IMR-90 (cell line): ENCODE measurements around the gene IRX1. TPM values are rescaled to one million over a fixed set of nuclear protein-coding genes. Genes with fewer than 3 reads are reported as not detected.

Source experiments
- ATAC-seq: fragments of 200-7000 bp; cut with Tn5 transposase; 2 replicates; pipeline ENCODE4 v1.9.1; 2020; ENCODE audit warnings: low read depth, mild to moderate bottlenecking, moderate library complexity
- BruUV-seq: library from RNA; stranded (reverse); fragments of 400-500 nt; replicated peaks from 2 replicates; lab custom pipeline; 2021; lab: Mats Ljungman, UMichigan
- CTCF ChIA-PET: fragments of 300-600 bp; formaldehyde crosslinking; extraction: SDS; loops from one replicate; lab custom pipeline; 2021; ENCODE audit warnings: antibody characterized with exemption; lab: Yijun Ruan, JAX
- POLR2A ChIA-PET: fragments of 300-600 bp; sonication (Branson Sonifier 250); formaldehyde crosslinking; loops from one replicate; lab custom pipeline; 2022; ENCODE audit warnings: antibody characterized with exemption; ENCODE audit not compliant: unreplicated experiment; lab: Charles Lee
- DNase-seq: peaks from one replicate; pipeline ENCODE4 v3.0.0; 2013
- H2AFZ ChIP-seq: replicated peaks from 2 replicates; pipeline ENCODE3; 2013; ENCODE audit warnings: low read length, mild to moderate bottlenecking; ENCODE audit not compliant: poor library complexity
- H2AK5ac ChIP-seq: 2 replicates; pipeline ENCODE4 v1.6.1; 2013; ENCODE audit warnings: low read depth, low read length, inconsistent platforms
- H2AK9ac ChIP-seq: replicated peaks from 2 replicates; pipeline ENCODE3; 2013; ENCODE audit warnings: mild to moderate bottlenecking, low read depth, low read length, moderate library complexity; ENCODE audit not compliant: poor library complexity
- H2BK120ac ChIP-seq: 2 replicates; pipeline ENCODE4 v1.6.1; 2013; ENCODE audit warnings: low read depth, low read length, inconsistent platforms
- H2BK15ac ChIP-seq: 3 replicates; pipeline ENCODE4 v1.6.1; 2013; ENCODE audit warnings: low read depth, low read length, inconsistent platforms
- H2BK20ac ChIP-seq: 2 replicates; pipeline ENCODE4 v1.6.1; 2013; ENCODE audit warnings: low read depth, mild to moderate bottlenecking, inconsistent platforms, low read length, moderate library complexity
- H2BK5ac ChIP-seq: 2 replicates; pipeline ENCODE4 v1.6.1; 2013; ENCODE audit warnings: mild to moderate bottlenecking, low read depth, low read length, inconsistent platforms; ENCODE audit not compliant: poor library complexity, severe bottlenecking
- H3K14ac ChIP-seq: replicated peaks from 2 replicates; pipeline ENCODE4 v1.6.1; 2013; ENCODE audit warnings: low read depth, low read length, inconsistent platforms
- H3K18ac ChIP-seq: 2 replicates; pipeline ENCODE4 v1.6.1; 2013; ENCODE audit warnings: low read depth, low read length, control low read depth
- H3K23ac ChIP-seq: 2 replicates; pipeline ENCODE4 v1.6.1; 2013; ENCODE audit warnings: low read depth, low read length, inconsistent platforms
- H3K27ac ChIP-seq: 2 replicates; pipeline ENCODE4 v1.5.1; 2013; ENCODE audit warnings: mild to moderate bottlenecking, control low read depth, low read length; ENCODE audit not compliant: insufficient read depth
- H3K27me3 ChIP-seq: 2 replicates; pipeline ENCODE4 v1.6.1; 2013; ENCODE audit warnings: low read length; ENCODE audit not compliant: control insufficient read depth, insufficient read depth
- H3K36me3 ChIP-seq: 2 replicates; pipeline ENCODE4 v1.6.1; 2013; ENCODE audit warnings: low read length, mixed read lengths; ENCODE audit not compliant: control insufficient read depth, insufficient read depth
- H3K4ac ChIP-seq: 2 replicates; pipeline ENCODE4 v1.6.1; 2013; ENCODE audit warnings: low read depth, low read length, inconsistent platforms
- H3K4me1 ChIP-seq: 2 replicates; pipeline ENCODE4 v1.6.1; 2013; ENCODE audit warnings: low read length, mixed read lengths; ENCODE audit not compliant: control insufficient read depth, insufficient read depth
- H3K4me2 ChIP-seq: 2 replicates; pipeline ENCODE4 v1.6.1; 2013; ENCODE audit warnings: low read depth, mild to moderate bottlenecking, control low read depth, low read length, moderate library complexity
- H3K4me3 ChIP-seq: 2 replicates; pipeline ENCODE4 v1.5.1; 2013; ENCODE audit warnings: low read depth, mild to moderate bottlenecking, control low read depth, low read length, moderate library complexity; ENCODE audit not compliant: insufficient read depth
- H3K56ac ChIP-seq: 2 replicates; pipeline ENCODE4 v1.6.1; 2013; ENCODE audit warnings: low read length, inconsistent platforms; ENCODE audit not compliant: insufficient read depth; ENCODE audit errors: extremely low read depth
- H3K79me1 ChIP-seq, 2 experiments: 2 replicates each; pipeline ENCODE4 v1.6.1; 2013; ENCODE audit warnings: low read length in 2 of 2, inconsistent platforms in 1 of 2, low read depth in 1 of 2
- H3K9ac ChIP-seq: 2 replicates; pipeline ENCODE4 v1.6.1; 2013; ENCODE audit warnings: low read depth, low read length, control low read depth
- H3K9me1 ChIP-seq: 2 replicates; pipeline ENCODE4 v1.6.1; 2013; ENCODE audit warnings: low read length, inconsistent platforms; ENCODE audit not compliant: insufficient read depth
- H3K9me3 ChIP-seq: 2 replicates; pipeline ENCODE4 v1.6.1; 2013; ENCODE audit warnings: low read length; ENCODE audit not compliant: control insufficient read depth, insufficient read depth
- H4K20me1 ChIP-seq: 2 replicates; pipeline ENCODE4 v1.6.1; 2013; ENCODE audit warnings: low read length, inconsistent platforms; ENCODE audit not compliant: insufficient read depth
- H4K5ac ChIP-seq: 2 replicates; pipeline ENCODE4 v1.6.1; 2013; ENCODE audit warnings: mild to moderate bottlenecking, low read depth, low read length, control low read depth
- H4K8ac ChIP-seq, 2 experiments: 2 replicates each; pipeline ENCODE4 v1.6.1; 2013; ENCODE audit warnings: low read depth in 2 of 2, low read length in 2 of 2, control low read depth in 1 of 2, inconsistent platforms in 1 of 2
- H4K91ac ChIP-seq: 2 replicates; pipeline ENCODE4 v1.6.1; 2013; ENCODE audit warnings: low read depth, low read length, inconsistent platforms; ENCODE audit not compliant: insufficient read depth
- BHLHE40 ChIP-seq: fragments of 150-350 bp; IDR thresholded peaks from 2 replicates; pipeline ENCODE4 v1.6.1; 2016; ENCODE audit warnings: mild to moderate bottlenecking, low read depth, low read length
- CEBPB ChIP-seq: IDR thresholded peaks from 2 replicates; pipeline ENCODE4 v1.6.1; 2012; ENCODE audit warnings: low read depth, low read length, improper control_type of control experiment
- CHD1 ChIP-seq: IDR thresholded peaks from 2 replicates; pipeline ENCODE4 v1.6.1; 2012; ENCODE audit warnings: low read depth, low read length, improper control_type of control experiment
- ELK1 ChIP-seq: fragments of 150-350 bp; IDR thresholded peaks from 2 replicates; pipeline ENCODE4 v1.6.1; 2016; ENCODE audit warnings: low read depth, mild to moderate bottlenecking, low read length, moderate library complexity, borderline replicate concordance
- FOS ChIP-seq: fragments of 150-350 bp; IDR thresholded peaks from 2 replicates; pipeline ENCODE4 v1.6.1; 2016; ENCODE audit warnings: low read depth, low read length
- MAFK ChIP-seq: IDR thresholded peaks from 2 replicates; pipeline ENCODE4 v1.6.1; 2012; ENCODE audit warnings: low read depth, low read length, improper control_type of control experiment
- MAZ ChIP-seq: IDR thresholded peaks from 2 replicates; pipeline ENCODE4 v1.6.1; 2012; ENCODE audit warnings: low read depth, mild to moderate bottlenecking, low read length, improper control_type of control experiment, moderate library complexity, borderline replicate concordance
- MXI1 ChIP-seq: IDR thresholded peaks from 2 replicates; pipeline ENCODE4 v1.6.1; 2012; ENCODE audit warnings: low read depth, mild to moderate bottlenecking, low read length, moderate library complexity, borderline replicate concordance
- POLR2A ChIP-seq: IDR thresholded peaks from 2 replicates; pipeline ENCODE4 v1.6.1; 2012; ENCODE audit warnings: mild to moderate bottlenecking, low read depth, low read length
- RAD21 ChIP-seq: IDR thresholded peaks from 2 replicates; pipeline ENCODE4 v1.6.1; 2012; ENCODE audit warnings: low read length, improper control_type of control experiment
- RCOR1 ChIP-seq: IDR thresholded peaks from 2 replicates; pipeline ENCODE4 v1.6.1; 2012; ENCODE audit warnings: mild to moderate bottlenecking, low read length, improper control_type of control experiment; ENCODE audit not compliant: insufficient replicate concordance
- RFX5 ChIP-seq: IDR thresholded peaks from 2 replicates; pipeline ENCODE4 v1.8.0; 2012; ENCODE audit warnings: low read depth, mild to moderate bottlenecking, low read length, moderate library complexity
- SMC3 ChIP-seq: fragments of 150-350 bp; IDR thresholded peaks from 2 replicates; pipeline ENCODE4 v1.6.1; 2016; ENCODE audit warnings: low read depth, mild to moderate bottlenecking, antibody characterized with exemption, low read length, moderate library complexity
- USF2 ChIP-seq: fragments of 150-350 bp; IDR thresholded peaks from 2 replicates; pipeline ENCODE4 v1.6.1; 2017; ENCODE audit warnings: mild to moderate bottlenecking, antibody characterized with exemption, low read length, low read depth
- WGBS, 2 experiments: methylation state at CpG; one replicate each; pipeline versions ENCODE4 v1.1.5 to v1.1.7; 2013; ENCODE audit warnings: missing lambda C conversion rate in 2 of 2; ENCODE audit not compliant: insufficient read length in 1 of 2; ENCODE audit errors: extremely low coverage in 2 of 2; 5-methylcytosine and 5-hydroxymethylcytosine counted together
- dilution Hi-C: fragments of 300-500 bp; cut with HindIII; formaldehyde crosslinking; loops from one replicate; pipeline ENCODE4 v1.14.3; 2018; ENCODE audit warnings: low sequenced_read_pairs; ENCODE audit not compliant: unreplicated experiment
- in situ Hi-C: fragments of 300-500 bp; cut with MboI; formaldehyde crosslinking; loops from 3 replicates; pipeline ENCODE4 v1.14.3; 2019; ENCODE audit warnings: low sequenced_read_pairs, inconsistent platforms, mixed read lengths
- intact Hi-C: fragments of 100-400 bp; cut with micrococcal nuclease; formaldehyde crosslinking; loops from 2 replicates; pipeline ENCODE4 v1.10.0; 2022
- polyA plus RNA-seq, 3 experiments: library from polyadenylated mRNA; depleted of rRNA; stranded (reverse); fragments of >200 nt; gene quantifications; 2 replicates each; pipeline ENCODE4 v1.2.3, GENCODE V29; 2012; ENCODE audit warnings: low replicate concordance in 1 of 3
- total RNA-seq: library from RNA; depleted of rRNA; stranded (reverse); fragments of >200 nt; gene quantifications from 2 replicates; pipeline ENCODE4 v1.2.3, GENCODE V29; 2012

Gene IRX1
- total and polyA plus RNA-seq, 2 of the 4 experiments (the other 2 are of a cell fraction), result not detected

GRCh38 chr5:3597167-3598007 is 1.8 kb downstream of the IRX1 start:
- Histone ChIP-seq H3K27ac (no peak overlapping the region), H2AFZ (no peak overlapping the region), H2BK20ac (no peak overlapping the region), H4K91ac (no peak overlapping the region), H2AK5ac (no peak overlapping the region), H4K20me1 (no peaks in the 10 kb centered on the region), H2BK15ac (no peak overlapping the region), H2BK120ac (no peak overlapping the region), H4K5ac (no peak overlapping the region), H3K9ac (no peak overlapping the region), H2AK9ac (no peak overlapping the region), H3K23ac (no peak overlapping the region), H3K4ac (no peak overlapping the region), H4K8ac (no peak overlapping the region), H3K27me3 (peaks cover 74% of the 10 kb centered on the region), H3K56ac (no peak overlapping the region), H3K9me1 (no peaks in the 10 kb centered on the region), H2BK5ac (no peak overlapping the region), H3K4me1 (no peaks in the 10 kb centered on the region), H3K79me1 (no peaks in the 10 kb centered on the region), H3K4me3 (no peak overlapping the region), H3K9me3 (no peaks in the 10 kb centered on the region), H3K18ac (no peak overlapping the region), H3K4me2 (no peak overlapping the region), H3K36me3 (no peaks in the 10 kb centered on the region), H3K14ac (no peak overlapping the region)
- in situ Hi-C loops (no loop called here), dilution Hi-C loops (no loop called here), intact Hi-C loops (no loop called here)
- WGBS, 2 experiments, result 0% methylated on average over 7 of the region's 42 CpGs; no CpG with 5 or more reads in 1 of the 2 experiments
- POLR2A ChIA-PET, result no interaction called here
- ATAC-seq, result no peak
- TF ChIP-seq FOS, result no peak
- TF ChIP-seq BHLHE40, result no peak
- no peak for TF ChIP-seq POLR2A
- TF ChIP-seq RFX5, result no peak
- no peak for TF ChIP-seq CHD1
- TF ChIP-seq SMC3, result no peak
- TF ChIP-seq MAFK, result no peak
- no peak for TF ChIP-seq CEBPB
- no peak for TF ChIP-seq RAD21
- TF ChIP-seq RCOR1, result no peak
- TF ChIP-seq ELK1, result no peak
- TF ChIP-seq MXI1, result no peak
- TF ChIP-seq USF2, result no peak
- TF ChIP-seq MAZ, result no peak
- BruUV-seq, result no TSS peak
- CTCF ChIA-PET, result no interaction called here
- no peak for DNase-seq
